ENCODE measurements around the gene LLGL2.
A peak's percentile ranks its signal among the peaks of the same experiment; 100 is the strongest.

LLGL2 gene

GRCh38 chr17:75552425-75553294 is 27.2 kb downstream of the LLGL2 start:
- no peak for DNase-seq (ENCODE audit: low spot score)

GRCh38 chr17:75553295-75554110 is 28.0 kb downstream of the LLGL2 start:
- DNase-seq (ENCODE audit: low spot score) = no peak

- no peak for DNase-seq (ENCODE audit: low spot score)
Observed at GRCh38 chr17:75555679-75556153, 30.2 kb downstream of the LLGL2 start.

GRCh38 chr17:75557075-75557851 is 31.8 kb downstream of the LLGL2 start:
- peak; percentile 85 for DNase-seq (ENCODE audit: low spot score)

GRCh38 chr17:75557852-75558665 is 32.6 kb downstream of the LLGL2 start:
- no peak for DNase-seq (ENCODE audit: low spot score)

GRCh38 chr17:75558666-75559530 is 33.4 kb downstream of the LLGL2 start:
- no peak for DNase-seq (ENCODE audit: low spot score)

GRCh38 chr17:75559958-75560533 is 34.5 kb downstream of the LLGL2 start:
- DNase-seq (ENCODE audit: low spot score) = no peak

GRCh38 chr17:75561927-75562603 is 36.6 kb downstream of the LLGL2 start:
- no peak for DNase-seq (ENCODE audit: low spot score)

- DNase-seq (ENCODE audit: low spot score) = no peak
Observed at GRCh38 chr17:75563063-75563758, 37.7 kb downstream of the LLGL2 start.

GRCh38 chr17:75564195-75564594 is 38.7 kb downstream of the LLGL2 start:
- no peak for DNase-seq (ENCODE audit: low spot score)

GRCh38 chr17:75565066-75565465 is 39.6 kb downstream of the LLGL2 start:
- DNase-seq (ENCODE audit: low spot score) = no peak

GRCh38 chr17:75565618-75566017 is 40.1 kb downstream of the LLGL2 start:
- no peak for DNase-seq (ENCODE audit: low spot score)

- DNase-seq (ENCODE audit: low spot score) = no peak
Observed at GRCh38 chr17:75566416-75566815, 40.9 kb downstream of the LLGL2 start.

- no peak for DNase-seq (ENCODE audit: low spot score)
Observed at GRCh38 chr17:75566834-75567233, 41.3 kb downstream of the LLGL2 start.

GRCh38 chr17:75568412-75569255 is 43.1 kb downstream of the LLGL2 start:
- DNase-seq (ENCODE audit: low spot score) = no peak

GRCh38 chr17:75570034-75570676 is 44.7 kb downstream of the LLGL2 start:
- DNase-seq (ENCODE audit: low spot score) = no peak

GRCh38 chr17:75570772-75571171 is 45.3 kb downstream of the LLGL2 start:
- no peak for DNase-seq (ENCODE audit: low spot score)
